Smooth muscle cell of the pulmonary artery (primary cell): ENCODE data around the gene MUSTN1. TPM values are rescaled to one million over a fixed set of nuclear protein-coding genes. Genes with fewer than 3 reads are reported as not detected.

Experiments
- total RNA-seq: library from RNA; depleted of rRNA; stranded (reverse); fragments of >200 nt; gene quantifications from 2 replicates; pipeline ENCODE4 v1.2.3, GENCODE V29; 2014

The MUSTN1 gene
- 0.13 TPM in 1 of 2 replicates, not detected in the other for total RNA-seq

GRCh38 chr3:52834871-52835501 lies at the start of gene MUSTN1:
MUSTN1 (minus strand) TSS chr3:52835019; CDS start chr3:52834948, 71 bp downstream.

GRCh38 chr3:52830535-52831258 lies 4.1 kb downstream of the MUSTN1 start, which contains the start of gene ITIH4:
ITIH4 (minus strand) TSS chr3:52830672; CDS start chr3:52830642, 30 bp downstream.

GRCh38 chr3:52794612-52795099 lies 40.2 kb downstream of the MUSTN1 start, which contains the start of gene ITIH3:
ITIH3 (plus strand) TSS chr3:52794796; CDS start chr3:52794804, 8 bp downstream.

Other genes starting within 250 kb of the MUSTN1 start
- 81.0 and 91.2 TPM in 2 replicates for gene PBRM1, start 149.1 kb downstream of the MUSTN1 start, total RNA-seq
- 74.9 and 78.8 TPM in 2 replicates for gene GNL3, start 149.0 kb downstream of the MUSTN1 start, total RNA-seq
- gene GLT8D1, start 129.2 kb downstream of the MUSTN1 start, total RNA-seq = 106 and 149 TPM in 2 replicates
- 58.3 and 64.1 TPM in 2 replicates for gene SPCS1, start 128.9 kb downstream of the MUSTN1 start, total RNA-seq
- gene NEK4, start 64.1 kb downstream of the MUSTN1 start, total RNA-seq = 25.0 and 29.6 TPM in 2 replicates
- gene ITIH1, start 57.4 kb downstream of the MUSTN1 start, total RNA-seq = 0.17 and 0.33 TPM in 2 replicates
- gene ITIH3, start 40.2 kb downstream of the MUSTN1 start, total RNA-seq = 0.10 and 2.5 TPM in 2 replicates
- 2.5 and 2.6 TPM in 2 replicates for gene ITIH4, start 4.3 kb downstream of the MUSTN1 start, total RNA-seq
- gene STIMATE, start 62.5 kb upstream of the MUSTN1 start, total RNA-seq = 21.3 and 23.9 TPM in 2 replicates
- gene SFMBT1, start 211.1 kb upstream of the MUSTN1 start, total RNA-seq = 2.5 and 4.5 TPM in 2 replicates